ENCODE measurements around the gene ZNF416.
A peak's percentile ranks its signal among the peaks of the same experiment; 100 is the strongest.

ZNF416 gene

DNA sequence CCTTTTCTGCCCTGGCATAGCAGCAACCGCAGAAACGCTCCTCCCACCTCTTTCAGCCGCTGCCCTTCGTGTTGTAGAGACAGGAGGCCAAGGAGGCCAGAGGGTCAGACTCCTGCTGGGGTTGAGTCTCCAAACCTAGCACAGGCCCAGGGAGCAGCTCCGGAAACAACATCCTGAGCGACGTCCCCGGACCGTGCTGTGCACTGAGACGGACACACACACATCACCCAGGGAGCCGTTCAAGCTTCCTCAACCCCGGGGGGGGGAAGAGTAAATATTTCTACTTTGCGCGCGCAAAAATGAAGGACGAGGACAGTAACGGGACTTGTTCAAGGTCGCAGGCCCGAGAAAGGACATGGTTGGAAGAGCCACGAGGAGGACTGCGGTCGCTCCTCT is 19.7 kb downstream of the ZNF416 start:
- DNase-seq (ENCODE audit: low read depth, low spot score): no peak

- DNase-seq (ENCODE audit: low read depth, low spot score): no peak
Measured at GRCh38 chr19:57558525-57558924, 20.2 kb downstream of the ZNF416 start.

DNA sequence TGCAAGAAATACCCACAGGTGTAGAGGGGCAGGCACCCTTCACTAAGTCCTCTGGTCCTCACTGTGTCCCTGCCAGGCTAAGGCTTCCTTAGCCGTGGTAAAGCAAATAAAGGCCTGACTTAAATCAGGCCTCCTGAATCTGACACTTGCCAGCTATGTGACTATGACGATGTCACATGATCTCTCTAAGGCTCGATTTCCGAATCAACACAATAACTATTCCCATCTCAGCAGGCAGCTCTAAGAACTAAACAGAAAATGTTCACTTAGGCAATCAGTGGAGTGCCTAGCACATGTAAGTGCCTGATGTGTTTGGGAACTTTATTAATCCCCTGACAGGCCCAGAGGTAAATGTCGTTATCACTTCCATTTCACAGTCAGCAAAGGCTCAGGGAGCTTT is 21.1 kb downstream of the ZNF416 start:
- DNase-seq (ENCODE audit: low read depth, low spot score): no peak

DNA sequence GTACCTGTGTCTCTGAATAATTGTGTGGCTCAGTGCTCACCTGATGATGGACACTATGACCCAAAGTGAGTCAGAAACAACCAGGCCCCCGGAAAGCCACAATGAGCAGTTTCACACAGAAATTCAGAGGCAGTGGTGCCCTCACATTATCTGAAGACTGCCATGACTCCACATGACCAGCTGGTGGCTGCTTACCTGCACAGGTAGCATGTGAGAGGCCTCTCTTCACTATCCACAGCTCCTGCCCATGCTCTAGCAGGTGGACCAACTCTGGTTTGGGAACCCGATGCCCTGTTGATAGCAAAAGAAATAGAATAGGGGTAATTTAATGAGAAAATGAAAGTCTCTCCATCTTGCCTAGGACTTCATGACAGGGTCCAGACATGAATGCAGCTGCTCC is 26.3 kb downstream of the ZNF416 start:
- DNase-seq (ENCODE audit: low read depth, low spot score): no peak

DNA sequence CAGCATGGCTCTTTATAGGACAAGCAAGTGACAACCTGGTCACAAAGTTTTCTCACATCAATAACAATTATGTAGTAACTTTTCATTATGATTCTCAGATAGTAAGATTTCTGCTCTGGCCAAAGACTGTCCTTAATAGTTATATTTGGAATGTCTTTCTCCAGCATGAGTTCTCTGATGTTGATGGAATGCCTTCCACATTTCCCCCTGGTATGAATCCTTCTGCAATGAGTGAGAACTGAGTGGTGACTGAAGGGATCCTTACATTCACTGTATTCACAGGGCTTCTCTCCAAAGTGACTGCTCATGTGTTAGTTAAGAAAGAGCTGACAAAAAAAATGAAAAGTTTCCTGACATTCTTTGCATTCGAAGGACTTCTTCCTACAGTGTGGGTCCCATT is 32.2 kb downstream of the ZNF416 start:
- no peak for DNase-seq (ENCODE audit: low read depth, low spot score)

DNA sequence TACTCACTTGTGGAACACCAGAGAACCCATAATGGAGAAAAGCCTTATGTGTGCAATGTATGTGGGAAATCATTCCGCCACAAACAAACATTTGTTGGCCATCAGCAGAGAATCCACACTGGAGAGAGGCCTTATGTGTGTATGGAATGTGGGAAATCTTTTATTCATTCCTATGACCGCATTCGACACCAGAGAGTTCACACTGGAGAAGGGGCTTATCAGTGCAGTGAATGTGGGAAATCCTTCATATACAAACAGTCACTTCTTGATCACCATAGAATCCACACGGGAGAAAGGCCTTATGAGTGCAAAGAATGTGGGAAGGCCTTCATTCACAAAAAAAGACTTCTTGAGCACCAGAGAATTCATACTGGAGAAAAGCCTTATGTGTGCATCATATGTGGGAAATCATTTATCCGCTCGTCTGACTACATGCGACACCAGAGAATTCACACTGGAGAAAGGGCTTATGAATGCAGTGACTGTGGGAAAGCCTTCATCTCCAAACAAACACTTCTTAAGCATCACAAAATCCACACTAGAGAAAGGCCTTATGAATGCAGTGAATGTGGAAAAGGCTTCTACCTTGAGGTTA is 40.7 kb downstream of the ZNF416 start:
- no peak for DNase-seq (ENCODE audit: low read depth, low spot score)

GRCh38 chr19:57527136-57527881 is 51.4 kb downstream of the ZNF416 start, which contains the start of gene ZNF549:
TSS of gene ZNF549 (plus strand) at chr19:57527356. CDS start at chr19:57527574, 218 bp downstream.
- DNase-seq (ENCODE audit: low read depth, low spot score): peak; percentile 67

Data from brain pericyte (primary cell).